HCT116 (cell line): Measurements from ENCODE around the gene CFAP53. TPM values are rescaled to one million over a fixed set of nuclear protein-coding genes. Genes with fewer than 3 reads are reported as not detected.

Experiments
- ATAC-seq: fragments of 200-7000 bp; cut with Tn5 transposase; 2 replicates; pipeline ENCODE4 v1.9.1; 2020; ENCODE audit warnings: mild to moderate bottlenecking, moderate library complexity
- BruUV-seq: library from RNA; stranded (reverse); fragments of 400-500 nt; replicated peaks from 2 replicates; lab custom pipeline; 2021; lab: Mats Ljungman, UMichigan
- CTCF ChIA-PET: fragments of 300-600 bp; sonication (Branson Sonifier 250); formaldehyde crosslinking; loops from one replicate; lab custom pipeline; 2021; ENCODE audit warnings: antibody characterized with exemption; lab: Charles Lee
- POLR2A ChIA-PET: fragments of 300-600, 350-600 bp; sonication (Branson Sonifier 250); formaldehyde crosslinking; loops from one replicate; lab custom pipeline; 2021; ENCODE audit warnings: antibody characterized with exemption; lab: Charles Lee
- RAD21 ChIA-PET, 2 experiments: fragments of 300-600 bp; sonication (Branson Sonifier 250); formaldehyde crosslinking; loops; one replicate each; lab custom pipeline; 2023; ENCODE audit warnings: low total read pairs in 2 of 2; ENCODE audit not compliant: uncharacterized antibody in 2 of 2, unreplicated experiment in 2 of 2, low non-redundant PET in 1 of 2; lab: Charles Lee
- DNase-seq: peaks from one replicate; pipeline ENCODE4 v3.0.0-alpha.2; 2010; ENCODE audit warnings: low read depth, low spot score
- H2AFZ ChIP-seq: fragments of 200-600 bp; shearing (Covaris generic), sonication (generic); 2 replicates; pipeline ENCODE4 v1.6.1; 2017; ENCODE audit warnings: low read depth, mixed run types, mixed read lengths, antibody characterized with exemption, low read length; ENCODE audit not compliant: poor library complexity, severe bottlenecking
- H3K27ac ChIP-seq: 2 replicates; pipeline ENCODE4 v1.5.1; 2012; ENCODE audit warnings: low read depth, low read length
- H3K27me3 ChIP-seq: fragments of 200-600 bp; sonication (generic); 2 replicates; pipeline ENCODE4 v1.6.1; 2016; ENCODE audit warnings: mixed run types, low read length, mixed read lengths; ENCODE audit not compliant: insufficient read depth
- H3K36me3 ChIP-seq, 2 experiments: fragments of 200-500 bp in 1 of 2; fragments of 200-600 bp in 1 of 2; sonication (Bioruptor generic) in 1 of 2; sonication (generic) in 1 of 2; 2 replicates each; pipeline versions ENCODE4 v1.5.1 to v1.6.1; 2014 to 2016; ENCODE audit warnings: low read length in 2 of 2, inconsistent platforms in 1 of 2, mixed read lengths in 1 of 2, mixed run types in 1 of 2; ENCODE audit not compliant: insufficient read depth in 2 of 2, control insufficient read depth in 1 of 2
- H3K4me1 ChIP-seq, 2 experiments: fragments of 200-600 bp in 1 of 2; sonication (generic) in 1 of 2; 2 replicates each; pipeline versions ENCODE4 v1.5.1 to v1.6.1; 2012 to 2017; ENCODE audit warnings: low read length in 2 of 2, inconsistent platforms in 1 of 2, mild to moderate bottlenecking in 1 of 2, mixed read lengths in 1 of 2, mixed run types in 1 of 2, moderate library complexity in 1 of 2; ENCODE audit not compliant: insufficient read depth in 2 of 2, control insufficient read depth in 1 of 2
- H3K4me2 ChIP-seq: fragments of 200-600 bp; sonication (generic); 2 replicates; pipeline ENCODE4 v1.6.1; 2017; ENCODE audit warnings: mixed run types, low read length, mixed read lengths
- H3K4me3 ChIP-seq, 2 experiments: fragments of 200-600 bp in 1 of 2; sonication (generic) in 1 of 2; replicated peaks in 1 of 2; 2 replicates each; pipeline ENCODE4 v1.5.1; 2011 to 2016; ENCODE audit warnings: low read length in 2 of 2, control low read depth in 1 of 2, low read depth in 1 of 2, mild to moderate bottlenecking in 1 of 2, mixed read lengths in 1 of 2, mixed run types in 1 of 2
- H3K79me2 ChIP-seq: fragments of 200-600 bp; sonication (generic); 2 replicates; pipeline ENCODE4 v1.6.1; 2017; ENCODE audit warnings: mild to moderate bottlenecking, mixed run types, low read length, moderate library complexity, mixed read lengths; ENCODE audit not compliant: insufficient read depth
- H3K9ac ChIP-seq: fragments of 200-600 bp; sonication (generic); 2 replicates; pipeline ENCODE4 v1.6.1; 2016; ENCODE audit warnings: low read length, mixed read lengths
- H3K9me2 ChIP-seq: fragments of 200-600 bp; sonication (generic), shearing (Covaris generic); 2 replicates; pipeline ENCODE4 v1.6.1; 2017; ENCODE audit warnings: mixed run types, mild to moderate bottlenecking, moderate library complexity; ENCODE audit not compliant: insufficient read depth
- H3K9me3 ChIP-seq, 2 experiments: fragments of 200-500 bp in 1 of 2; fragments of 200-600 bp in 1 of 2; sonication (Bioruptor generic) in 1 of 2; sonication (generic) in 1 of 2; 2 replicates each; pipeline ENCODE4 v1.6.1; 2014 to 2017; ENCODE audit warnings: low read length in 2 of 2, mixed read lengths in 2 of 2, inconsistent platforms in 1 of 2, low read depth in 1 of 2, mild to moderate bottlenecking in 1 of 2, mixed run types in 1 of 2, moderate library complexity in 1 of 2; ENCODE audit not compliant: control insufficient read depth in 1 of 2, insufficient read depth in 1 of 2
- H4K20me1 ChIP-seq: fragments of 200-600 bp; sonication (generic), shearing (Covaris generic); 2 replicates; pipeline ENCODE4 v1.6.1; 2017; ENCODE audit warnings: mixed run types, mild to moderate bottlenecking, moderate library complexity; ENCODE audit not compliant: insufficient read depth
- CEBPB ChIP-seq: IDR thresholded peaks from 2 replicates; pipeline ENCODE4 v1.6.1; 2012; ENCODE audit warnings: low read depth
- EGR1 ChIP-seq: IDR thresholded peaks from 2 replicates; pipeline ENCODE4 v1.6.1; 2012; ENCODE audit warnings: low read depth
- EZH2 ChIP-seq: fragments of 200-600 bp; sonication (generic); IDR thresholded peaks from 2 replicates; pipeline ENCODE4 v1.6.1; 2017; ENCODE audit warnings: antibody characterized with exemption, mixed run types
- EZH2phosphoT487 ChIP-seq: fragments of 200-600 bp; IDR thresholded peaks from 2 replicates; pipeline ENCODE4 v1.6.1; 2018; ENCODE audit warnings: antibody characterized with exemption, borderline replicate concordance
- FOSL1 ChIP-seq: IDR thresholded peaks from 2 replicates; pipeline ENCODE4 v1.6.1; 2012; ENCODE audit warnings: low read depth
- JUND ChIP-seq: IDR thresholded peaks from 2 replicates; pipeline ENCODE4 v1.6.1; 2012
- REST ChIP-seq: IDR thresholded peaks from 2 replicates; pipeline ENCODE4 v1.6.1; 2012; ENCODE audit warnings: low read depth
- SP1 ChIP-seq: IDR thresholded peaks from 2 replicates; pipeline ENCODE4 v1.6.1; 2012; ENCODE audit warnings: low read depth
- SRF ChIP-seq: IDR thresholded peaks from 2 replicates; pipeline ENCODE4 v1.6.1; 2012; ENCODE audit warnings: low read depth
- TCF7L2 ChIP-seq: IDR thresholded peaks from 2 replicates; pipeline ENCODE4 v1.7.0; 2011; ENCODE audit warnings: borderline replicate concordance, inconsistent platforms; ENCODE audit not compliant: insufficient read depth, insufficient read length; ENCODE audit errors: extremely low read depth
- YY1 ChIP-seq: IDR thresholded peaks from 2 replicates; pipeline ENCODE4 v1.6.1; 2011; ENCODE audit warnings: low read length, low read depth, moderate library complexity, mild to moderate bottlenecking; ENCODE audit not compliant: insufficient replicate concordance; ENCODE audit errors: extremely low read depth
- ZFX ChIP-seq: fragments of 450-650 bp; IDR thresholded peaks from 2 replicates; pipeline ENCODE4 v1.6.1; 2017
- intact Hi-C: fragments of 100-400 bp; cut with micrococcal nuclease; formaldehyde crosslinking; loops from 2 replicates; pipeline ENCODE4 v1.10.0; 2022
- total RNA-seq: library from RNA; stranded (reverse); gene quantifications from one replicate; pipeline ENCODE4 v1.2.1, GENCODE V29; 2021; ENCODE audit not compliant: unreplicated experiment
- TF ChIP-seq, protein P1 (sequence below): IDR thresholded peaks from 2 replicates; pipeline ENCODE4 v1.6.1; 2012
- TF ChIP-seq, protein P2 (sequence below): IDR thresholded peaks from 2 replicates; pipeline ENCODE4 v1.6.1; 2011; ENCODE audit warnings: mild to moderate bottlenecking, low read length, moderate library complexity; ENCODE audit not compliant: insufficient replicate concordance; ENCODE audit errors: extremely low read depth

The CFAP53 gene
- total RNA-seq, 1 experiment from 2014 or later: 1.1 TPM

DNA sequence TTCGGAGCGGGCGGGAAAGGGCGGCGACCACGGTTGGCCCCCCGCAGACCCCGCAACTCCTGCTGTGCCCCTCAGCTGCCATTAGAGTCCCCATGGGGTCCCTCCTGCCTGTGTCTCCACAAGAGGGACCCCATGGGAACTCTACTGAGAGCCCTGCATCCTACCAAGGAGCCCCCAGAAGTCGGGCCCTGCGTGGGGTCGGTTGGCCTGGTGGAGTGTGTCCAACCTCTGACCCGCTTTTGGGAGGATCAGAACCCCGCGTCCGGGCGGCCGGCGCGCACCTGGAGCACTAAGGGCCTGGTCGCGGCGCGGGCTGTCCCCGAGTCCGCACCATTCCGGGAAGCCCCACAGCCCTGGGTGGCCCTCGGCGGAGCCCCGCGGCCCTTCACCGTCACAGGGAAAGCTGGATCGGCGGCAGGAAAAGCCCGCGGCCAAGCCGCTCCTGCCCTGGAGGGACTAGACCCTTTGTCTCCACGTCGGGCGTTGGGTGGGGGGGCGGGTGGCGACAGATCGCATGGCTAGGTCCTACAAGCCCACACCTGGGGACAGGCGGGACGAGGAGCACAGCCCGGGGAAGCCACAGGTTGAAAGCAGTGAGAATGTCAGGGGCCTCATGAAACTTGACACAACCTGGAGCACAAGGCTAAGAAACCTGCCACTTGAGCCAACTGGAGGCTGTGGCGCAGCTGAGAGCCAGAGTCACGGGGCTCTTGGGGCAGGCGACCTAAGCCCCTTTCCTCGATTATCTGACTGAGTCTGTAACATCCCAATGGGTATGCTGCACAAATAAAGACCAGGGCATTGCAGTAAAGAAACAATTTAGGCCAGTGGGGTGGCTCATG lies 32.4 kb upstream of the CFAP53 start:
- H3K4me3 ChIP-seq: no peak overlapping the region
- H3K79me2 ChIP-seq: no peaks in the 10 kb centered on the region
- H3K36me3 ChIP-seq: no peaks in the 10 kb centered on the region
- no peak overlapping the region for H2AFZ ChIP-seq
- H3K27me3 ChIP-seq: no peaks in the 10 kb centered on the region
- no peaks in the 10 kb centered on the region for H4K20me1 ChIP-seq
- CTCF ChIA-PET: no interaction called here
- ATAC-seq: no peak
- H3K4me2 ChIP-seq: no peak overlapping the region
- RAD21 ChIA-PET: no interaction called here
- H3K9me3 ChIP-seq: no peaks in the 10 kb centered on the region; a peak in 1 of 4 replicates
- H3K4me1 ChIP-seq: no peaks in the 10 kb centered on the region
- H3K9ac ChIP-seq: no peak overlapping the region
- no peak for DNase-seq
- BruUV-seq: no TSS peak
- POLR2A ChIA-PET: no interaction called here
- TF ChIP-seq TCF7L2: no peak
- TF ChIP-seq, protein P1, sequence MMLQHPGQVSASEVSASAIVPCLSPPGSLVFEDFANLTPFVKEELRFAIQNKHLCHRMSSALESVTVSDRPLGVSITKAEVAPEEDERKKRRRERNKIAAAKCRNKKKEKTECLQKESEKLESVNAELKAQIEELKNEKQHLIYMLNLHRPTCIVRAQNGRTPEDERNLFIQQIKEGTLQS: no peak
- TF ChIP-seq FOSL1: no peak
- TF ChIP-seq, protein P2, sequence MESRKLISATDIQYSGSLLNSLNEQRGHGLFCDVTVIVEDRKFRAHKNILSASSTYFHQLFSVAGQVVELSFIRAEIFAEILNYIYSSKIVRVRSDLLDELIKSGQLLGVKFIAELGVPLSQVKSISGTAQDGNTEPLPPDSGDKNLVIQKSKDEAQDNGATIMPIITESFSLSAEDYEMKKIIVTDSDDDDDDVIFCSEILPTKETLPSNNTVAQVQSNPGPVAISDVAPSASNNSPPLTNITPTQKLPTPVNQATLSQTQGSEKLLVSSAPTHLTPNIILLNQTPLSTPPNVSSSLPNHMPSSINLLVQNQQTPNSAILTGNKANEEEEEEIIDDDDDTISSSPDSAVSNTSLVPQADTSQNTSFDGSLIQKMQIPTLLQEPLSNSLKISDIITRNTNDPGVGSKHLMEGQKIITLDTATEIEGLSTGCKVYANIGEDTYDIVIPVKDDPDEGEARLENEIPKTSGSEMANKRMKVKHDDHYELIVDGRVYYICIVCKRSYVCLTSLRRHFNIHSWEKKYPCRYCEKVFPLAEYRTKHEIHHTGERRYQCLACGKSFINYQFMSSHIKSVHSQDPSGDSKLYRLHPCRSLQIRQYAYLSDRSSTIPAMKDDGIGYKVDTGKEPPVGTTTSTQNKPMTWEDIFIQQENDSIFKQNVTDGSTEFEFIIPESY: no peak
- no peak for TF ChIP-seq SRF
- TF ChIP-seq REST: no peak
- no peak for TF ChIP-seq YY1
- no peak for TF ChIP-seq EZH2phosphoT487
- no peak for TF ChIP-seq SP1
- TF ChIP-seq ZFX: no peak
- no peak for TF ChIP-seq CEBPB
- TF ChIP-seq EGR1: no peak
- no peak for TF ChIP-seq JUND
- TF ChIP-seq EZH2: no peak
- H3K9me2 ChIP-seq: no peaks in the 10 kb centered on the region
- intact Hi-C loops: no loop called here
- H3K27ac ChIP-seq: no peak overlapping the region
